Activated CD8-positive, alpha-beta memory T cell treated with anti-CD3 and anti-CD28 coated beads, Interleukin-2, amount 50 U/mL, for 1 hour (primary cell): ENCODE results near the gene AVPR1A.

ENCODE experiments used
- DNase-seq: peaks from one replicate; pipeline ENCODE4 v3.0.0-alpha.2; 2020; ENCODE audit errors: extremely low read depth

Gene AVPR1A

GRCh38 chr12:63095369-63095980 lies 55.5 kb downstream of the AVPR1A start:
- DNase-seq, result no peak

- DNase-seq, result no peak
Measured at GRCh38 chr12:63093711-63094110, 57.3 kb downstream of the AVPR1A start.

GRCh38 chr12:63093084-63093483 lies 57.9 kb downstream of the AVPR1A start:
- DNase-seq, result no peak
